Measurements from ENCODE around the gene BRSK1.

BRSK1 gene

DNA sequence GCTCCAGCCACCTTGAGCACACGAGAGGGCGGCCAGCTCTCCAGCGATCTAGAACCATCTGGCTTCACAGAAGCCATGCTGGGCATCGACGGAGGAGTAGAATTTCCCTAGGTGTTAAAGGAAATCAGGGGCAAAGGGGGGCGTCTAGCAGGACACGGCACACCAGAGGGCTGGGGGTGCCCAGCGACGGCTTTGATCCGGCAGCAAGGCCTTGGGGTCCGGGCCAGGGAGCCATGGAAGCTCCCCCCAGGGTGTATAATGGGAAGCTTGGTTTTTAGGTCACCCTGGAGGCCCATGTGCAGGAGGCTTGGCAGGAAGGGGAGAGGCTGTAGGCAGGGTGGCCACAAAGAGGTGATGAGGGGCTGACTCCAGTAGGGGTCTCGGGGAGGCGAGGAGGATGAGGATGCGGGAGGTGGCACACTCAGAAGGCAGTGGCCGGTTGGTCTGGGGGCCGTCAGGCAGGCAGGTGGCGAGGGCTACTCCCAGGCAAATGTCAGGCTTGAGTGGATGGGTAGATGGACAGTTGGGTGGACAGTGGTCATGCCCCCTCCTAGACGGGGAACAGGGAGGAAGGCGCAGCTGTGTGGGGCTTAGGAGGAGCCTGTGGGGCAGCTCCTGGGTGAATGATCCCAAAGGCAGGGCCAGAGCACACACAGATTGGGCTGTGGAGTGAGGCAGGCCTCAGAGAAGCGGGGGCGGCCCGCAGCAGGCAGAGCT, 61.5 kb downstream of the BRSK1 start:
- H3K4me3 ChIP-seq (ENCODE audit: low read depth, low read length) = no peak overlapping the region
- DNase-seq (ENCODE audit: low read depth) = no peak
- TF ChIP-seq, protein P1, sequence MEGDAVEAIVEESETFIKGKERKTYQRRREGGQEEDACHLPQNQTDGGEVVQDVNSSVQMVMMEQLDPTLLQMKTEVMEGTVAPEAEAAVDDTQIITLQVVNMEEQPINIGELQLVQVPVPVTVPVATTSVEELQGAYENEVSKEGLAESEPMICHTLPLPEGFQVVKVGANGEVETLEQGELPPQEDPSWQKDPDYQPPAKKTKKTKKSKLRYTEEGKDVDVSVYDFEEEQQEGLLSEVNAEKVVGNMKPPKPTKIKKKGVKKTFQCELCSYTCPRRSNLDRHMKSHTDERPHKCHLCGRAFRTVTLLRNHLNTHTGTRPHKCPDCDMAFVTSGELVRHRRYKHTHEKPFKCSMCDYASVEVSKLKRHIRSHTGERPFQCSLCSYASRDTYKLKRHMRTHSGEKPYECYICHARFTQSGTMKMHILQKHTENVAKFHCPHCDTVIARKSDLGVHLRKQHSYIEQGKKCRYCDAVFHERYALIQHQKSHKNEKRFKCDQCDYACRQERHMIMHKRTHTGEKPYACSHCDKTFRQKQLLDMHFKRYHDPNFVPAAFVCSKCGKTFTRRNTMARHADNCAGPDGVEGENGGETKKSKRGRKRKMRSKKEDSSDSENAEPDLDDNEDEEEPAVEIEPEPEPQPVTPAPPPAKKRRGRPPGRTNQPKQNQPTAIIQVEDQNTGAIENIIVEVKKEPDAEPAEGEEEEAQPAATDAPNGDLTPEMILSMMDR (conservative IDR thresholded peaks at IDR 0.05; ENCODE audit: low read depth, low read length) = no peak

DNA sequence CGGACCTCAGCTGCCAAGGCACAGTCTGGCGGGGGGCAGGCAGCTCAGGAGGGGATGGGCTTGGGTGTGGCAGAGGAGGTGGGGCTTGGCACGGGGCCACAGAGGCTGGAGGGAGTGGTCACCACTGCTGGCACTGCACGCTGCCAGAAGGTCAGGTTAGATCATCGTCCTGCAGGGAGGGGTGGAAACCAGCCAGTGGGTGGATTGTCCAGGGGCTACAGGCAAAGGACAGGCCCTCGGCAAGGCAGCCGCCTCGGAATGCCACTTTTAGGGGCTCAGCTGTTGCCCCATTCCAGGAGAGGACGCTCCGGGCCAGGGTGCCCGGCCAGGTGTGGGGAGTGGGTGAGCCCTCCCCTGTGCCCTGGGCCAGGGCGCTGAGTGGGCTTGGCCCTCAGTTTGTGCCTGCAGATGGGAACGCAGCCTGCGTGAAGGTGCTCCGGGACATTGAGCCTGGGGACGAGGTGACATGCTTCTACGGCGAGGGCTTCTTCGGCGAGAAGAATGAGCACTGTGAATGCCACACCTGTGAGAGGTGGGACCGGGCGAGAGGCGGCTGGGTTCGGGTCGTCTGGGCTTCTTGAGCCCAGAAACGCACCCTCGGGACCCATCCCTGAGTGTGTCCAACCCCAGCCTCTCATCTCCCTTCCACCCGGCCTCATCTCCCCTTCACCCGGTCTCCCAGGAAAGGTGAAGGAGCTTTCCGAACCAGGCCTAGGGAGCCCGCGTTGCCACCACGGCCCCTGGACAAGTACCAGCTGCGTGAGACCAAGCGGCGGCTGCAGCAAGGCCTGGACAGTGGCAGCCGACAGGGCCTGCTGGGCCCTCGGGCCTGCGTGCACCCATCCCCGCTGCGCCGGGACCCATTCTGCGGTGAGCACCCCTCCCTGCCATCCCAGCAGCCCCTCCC, 62.3 kb downstream of the BRSK1 start:
- H3K4me3 ChIP-seq (ENCODE audit: low read depth, low read length) = no peak overlapping the region
- no peak for DNase-seq (ENCODE audit: low read depth)
- TF ChIP-seq, protein P1 (conservative IDR thresholded peaks at IDR 0.05; ENCODE audit: low read depth, low read length) = no peak

DNA sequence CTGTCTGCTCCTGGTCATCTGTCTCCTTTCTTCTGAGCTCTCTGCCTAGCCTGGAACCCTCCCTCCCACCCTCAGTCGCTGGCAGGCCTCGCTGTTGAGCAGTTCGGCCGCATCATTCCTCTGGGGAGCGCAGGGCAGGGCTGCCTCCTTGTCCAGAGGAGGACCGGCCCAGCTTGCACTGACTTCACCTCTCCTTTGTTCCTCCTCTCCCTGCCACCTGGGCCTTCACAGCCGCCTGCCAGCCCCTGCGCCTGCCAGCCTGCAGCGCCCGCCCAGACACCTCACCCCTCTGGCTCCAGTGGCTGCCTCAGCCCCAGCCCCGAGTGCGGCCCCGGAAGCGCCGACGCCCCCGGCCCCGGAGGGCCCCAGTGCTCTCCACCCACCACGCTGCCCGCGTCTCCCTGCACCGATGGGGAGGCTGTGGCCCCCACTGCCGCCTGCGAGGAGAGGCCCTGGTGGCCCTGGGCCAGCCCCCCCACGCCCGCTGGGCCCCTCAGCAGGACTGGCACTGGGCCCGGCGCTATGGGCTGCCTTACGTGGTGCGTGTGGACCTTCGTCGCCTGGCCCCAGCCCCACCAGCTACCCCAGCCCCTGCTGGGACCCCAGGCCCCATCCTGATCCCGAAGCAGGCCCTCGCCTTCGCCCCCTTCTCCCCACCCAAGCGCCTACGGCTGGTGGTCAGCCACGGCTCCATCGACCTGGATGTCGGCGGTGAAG, 63.1 kb downstream of the BRSK1 start:
- TF ChIP-seq, protein P1 (conservative IDR thresholded peaks at IDR 0.05; ENCODE audit: low read depth, low read length) = no peak

DNA sequence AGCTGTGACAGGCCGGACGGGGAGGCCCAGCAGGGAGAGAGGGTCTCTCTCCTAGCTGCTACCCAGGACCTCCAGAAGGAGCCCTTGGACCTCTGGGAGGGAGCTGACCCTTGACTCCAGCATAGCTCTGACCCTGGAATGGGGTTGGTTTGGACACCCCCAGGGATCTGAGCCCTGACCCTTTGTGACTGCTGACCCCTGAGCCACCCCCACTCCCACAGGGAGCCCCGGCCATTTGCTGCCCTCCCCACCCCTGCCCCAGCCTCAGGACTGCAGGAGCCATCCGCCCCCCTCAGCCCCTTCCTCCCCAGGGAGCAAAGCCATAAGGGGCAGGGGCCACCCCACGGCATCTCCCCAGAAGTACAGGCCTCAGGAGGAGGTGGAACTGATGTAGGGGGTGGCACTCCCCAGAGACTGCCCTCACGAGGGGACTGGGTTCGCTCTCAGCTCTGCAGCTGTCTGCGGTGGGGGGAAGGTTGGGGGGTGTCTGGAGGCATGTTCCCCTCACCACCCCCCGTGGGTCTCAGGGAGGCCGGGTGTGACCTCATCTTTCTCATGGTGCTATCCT, 63.7 kb downstream of the BRSK1 start:
- no peak overlapping the region for H3K4me3 ChIP-seq (ENCODE audit: low read depth, low read length)
- TF ChIP-seq, protein P1 (conservative IDR thresholded peaks at IDR 0.05; ENCODE audit: low read depth, low read length) = no peak
- no peak for DNase-seq (ENCODE audit: low read depth)

More for the DNA sequence above, 63.1 kb downstream of the BRSK1 start:
- no peak overlapping the region for H3K4me3 ChIP-seq (ENCODE audit: low read depth, low read length)
- no peak for DNase-seq (ENCODE audit: low read depth)

DNA sequence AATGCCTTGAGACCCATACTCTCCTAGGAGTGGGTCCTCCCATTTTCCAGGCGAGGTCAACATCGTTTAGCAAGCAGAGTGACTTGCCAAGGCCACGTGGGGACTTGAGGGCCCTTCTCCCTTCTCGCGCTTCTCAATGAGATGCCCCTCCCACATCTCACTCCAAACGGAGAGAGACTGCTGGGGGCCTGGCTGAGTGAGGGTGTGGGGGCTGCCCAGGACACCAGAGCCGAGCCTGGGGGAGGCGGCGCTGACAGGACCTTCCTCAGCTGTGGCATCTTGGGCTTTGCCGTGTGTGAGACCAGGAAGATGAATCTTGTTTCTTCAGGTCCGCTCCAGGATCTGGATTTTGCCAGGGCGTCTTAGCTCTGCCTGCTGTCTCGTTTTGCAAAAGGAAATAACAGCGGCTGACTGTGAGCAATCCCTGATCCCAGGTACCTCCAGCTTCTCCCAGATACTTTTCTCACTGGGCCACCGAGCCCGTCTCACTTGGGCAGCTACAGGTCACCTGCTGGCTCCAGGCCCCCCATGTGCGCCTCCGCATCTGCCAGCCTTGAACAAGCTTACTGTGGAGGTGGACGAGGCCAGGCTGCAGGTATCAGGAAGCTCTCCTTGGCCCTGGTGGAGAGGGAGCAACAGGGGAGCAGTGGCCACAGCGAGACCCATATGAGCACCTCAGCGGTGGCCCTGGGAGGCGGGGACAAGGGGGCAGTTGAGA, 64.7 kb downstream of the BRSK1 start:
- H3K4me3 ChIP-seq (ENCODE audit: low read depth, low read length) = no peak overlapping the region
- TF ChIP-seq, protein P1 (conservative IDR thresholded peaks at IDR 0.05; ENCODE audit: low read depth, low read length) = no peak
- no peak for DNase-seq (ENCODE audit: low read depth)

All from choroid plexus epithelial cell (primary cell).